GM20000 (cell line): ENCODE measurements around the gene ZNF512B.

Experiments
- DNase-seq: peaks from one replicate; pipeline ENCODE4 v3.0.0; 2012; ENCODE audit warnings: low spot score
- TF ChIP-seq, protein P1 (sequence below): IDR thresholded peaks from 2 replicates; pipeline ENCODE4 v1.5.1; 2012; ENCODE audit warnings: mild to moderate bottlenecking, control low read depth; ENCODE audit errors: extremely low read depth, missing control alignments

The ZNF512B gene

GRCh38 chr20:63942969-63943807 is 26.5 kb downstream of the ZNF512B start:
- no peak for DNase-seq

DNA sequence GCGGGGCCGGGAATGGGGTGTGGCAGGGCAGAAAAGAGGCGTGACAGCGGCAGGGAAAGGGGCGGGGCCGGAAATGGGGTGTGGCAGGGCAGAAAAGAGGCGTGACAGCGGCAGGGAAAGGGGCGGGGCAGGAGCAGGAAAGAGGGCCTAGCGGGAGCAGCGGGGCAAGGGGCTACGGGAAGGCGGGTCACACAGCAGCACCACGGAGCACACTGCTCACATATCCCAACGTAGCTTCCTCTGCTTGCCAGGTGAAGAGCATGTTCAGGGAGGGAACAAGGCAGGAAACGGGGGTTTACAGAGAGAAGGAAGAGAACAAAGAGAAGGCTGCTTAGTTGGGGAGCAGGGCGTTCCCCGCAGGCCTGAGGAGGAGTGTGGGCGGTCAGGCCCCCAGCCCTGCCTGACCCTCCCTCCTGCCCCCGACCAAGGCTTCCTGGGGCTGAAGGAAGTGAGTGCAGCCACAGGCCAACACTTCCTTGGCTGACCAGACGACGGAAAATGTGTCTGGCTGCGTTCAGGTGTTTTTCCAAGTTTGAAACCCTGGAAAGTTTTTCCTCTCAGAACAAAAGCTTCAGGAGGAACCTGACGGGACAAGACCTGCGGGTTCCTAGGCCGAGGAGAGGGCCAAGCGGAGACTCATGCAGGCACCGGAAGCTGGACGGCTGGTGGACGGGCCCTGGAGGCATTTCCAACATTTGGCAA is 27.3 kb downstream of the ZNF512B start:
- TF ChIP-seq, protein P1, sequence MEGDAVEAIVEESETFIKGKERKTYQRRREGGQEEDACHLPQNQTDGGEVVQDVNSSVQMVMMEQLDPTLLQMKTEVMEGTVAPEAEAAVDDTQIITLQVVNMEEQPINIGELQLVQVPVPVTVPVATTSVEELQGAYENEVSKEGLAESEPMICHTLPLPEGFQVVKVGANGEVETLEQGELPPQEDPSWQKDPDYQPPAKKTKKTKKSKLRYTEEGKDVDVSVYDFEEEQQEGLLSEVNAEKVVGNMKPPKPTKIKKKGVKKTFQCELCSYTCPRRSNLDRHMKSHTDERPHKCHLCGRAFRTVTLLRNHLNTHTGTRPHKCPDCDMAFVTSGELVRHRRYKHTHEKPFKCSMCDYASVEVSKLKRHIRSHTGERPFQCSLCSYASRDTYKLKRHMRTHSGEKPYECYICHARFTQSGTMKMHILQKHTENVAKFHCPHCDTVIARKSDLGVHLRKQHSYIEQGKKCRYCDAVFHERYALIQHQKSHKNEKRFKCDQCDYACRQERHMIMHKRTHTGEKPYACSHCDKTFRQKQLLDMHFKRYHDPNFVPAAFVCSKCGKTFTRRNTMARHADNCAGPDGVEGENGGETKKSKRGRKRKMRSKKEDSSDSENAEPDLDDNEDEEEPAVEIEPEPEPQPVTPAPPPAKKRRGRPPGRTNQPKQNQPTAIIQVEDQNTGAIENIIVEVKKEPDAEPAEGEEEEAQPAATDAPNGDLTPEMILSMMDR, result no peak
- DNase-seq, result peak; percentile 72

More at GRCh38 chr20:63942969-63943807, 26.5 kb downstream of the ZNF512B start:
- TF ChIP-seq, protein P1, result no peak

GRCh38 chr20:63941282-63942081 is 28.2 kb downstream of the ZNF512B start:
- TF ChIP-seq, protein P1, result no peak
- peak; percentile 71 for DNase-seq

DNA sequence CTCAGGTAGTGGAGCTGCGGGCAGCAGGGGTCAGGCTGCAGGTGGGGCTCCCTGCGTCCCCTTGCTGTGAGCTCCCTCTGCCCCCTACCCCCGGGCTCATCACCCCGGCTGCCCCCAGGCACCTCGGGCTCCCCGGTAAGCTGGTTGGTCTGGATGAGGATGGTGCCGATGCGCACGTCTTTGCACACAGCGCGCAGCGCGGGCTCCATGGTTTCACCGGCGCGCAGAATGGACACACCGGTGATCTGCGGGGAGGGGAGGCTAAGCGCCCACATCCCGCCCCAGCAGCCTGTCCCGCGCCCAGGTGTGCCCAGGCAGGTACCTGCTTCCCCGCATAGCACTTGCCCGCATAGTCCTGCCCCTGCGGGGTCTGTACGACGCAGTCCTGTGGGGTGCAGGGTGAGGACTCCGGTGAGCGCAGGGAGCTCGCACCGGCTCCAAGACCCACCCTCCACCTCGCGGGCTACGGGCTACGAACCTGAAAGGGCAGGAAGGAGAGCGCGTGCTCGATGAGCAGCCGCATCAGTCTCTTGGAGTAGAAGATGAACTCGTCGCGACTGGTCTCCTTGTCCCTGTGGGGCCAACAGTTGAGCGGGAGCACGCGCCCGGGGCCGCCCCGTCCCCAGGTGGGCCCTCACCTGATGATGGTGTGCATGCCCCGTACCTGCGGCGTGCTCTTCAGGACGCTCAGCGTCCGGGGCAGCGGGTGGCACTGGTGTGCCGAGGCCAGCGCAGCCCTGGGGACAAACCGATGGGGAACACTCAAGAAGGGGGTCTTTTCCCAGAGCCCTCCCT is 29.1 kb downstream of the ZNF512B start:
- DNase-seq, result no peak
- TF ChIP-seq, protein P1, result no peak

- DNase-seq, result no peak
- TF ChIP-seq, protein P1, result no peak
Measured at GRCh38 chr20:63940071-63940471, 29.7 kb downstream of the ZNF512B start.

DNA sequence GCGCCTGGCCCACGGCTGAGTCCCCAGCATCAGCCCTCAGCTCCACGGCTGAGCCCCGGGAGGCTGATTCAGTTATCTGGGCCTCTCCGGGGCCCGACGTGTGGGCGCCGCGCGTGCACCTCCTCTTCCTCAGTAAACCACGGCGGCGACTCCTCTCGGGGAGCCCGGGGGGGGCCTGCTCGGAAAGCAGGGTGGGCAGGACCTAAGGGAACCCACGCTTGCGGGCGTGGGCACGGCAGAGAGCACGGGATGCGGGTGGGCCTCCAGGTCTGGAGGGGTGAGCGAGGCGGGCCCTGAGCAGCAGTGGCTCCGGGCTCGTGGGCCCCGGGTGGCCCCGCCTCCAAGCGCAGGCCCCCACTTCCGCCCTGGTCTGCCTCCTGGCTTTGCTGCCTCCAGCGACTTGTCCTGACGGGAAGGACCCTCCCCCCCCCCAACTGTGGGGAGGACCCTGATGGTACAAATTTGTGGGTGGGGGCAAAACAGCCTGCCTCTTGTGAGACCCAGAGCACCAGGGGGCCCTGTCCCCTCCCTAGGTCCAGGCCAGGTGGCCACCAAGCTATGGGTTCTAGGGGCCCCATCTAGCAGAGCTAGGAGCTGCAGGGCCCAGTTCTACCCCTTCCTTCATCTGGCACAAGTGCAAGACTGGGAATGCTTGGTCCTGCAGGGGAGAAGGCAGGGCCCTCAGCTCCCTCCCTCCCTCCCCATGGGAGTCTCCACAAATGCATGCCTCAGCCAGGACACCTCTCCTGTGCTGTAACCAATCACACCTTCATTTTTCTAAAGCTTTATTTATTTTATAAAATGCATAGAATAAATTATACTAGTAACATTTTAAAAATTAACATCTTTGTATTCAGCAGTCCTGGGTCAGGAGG is 30.4 kb downstream of the ZNF512B start:
- DNase-seq, result no peak
- TF ChIP-seq, protein P1, result no peak
